Activated T-cell treated with anti-CD3 and anti-CD28 coated beads, Interleukin-2, amount 50 U/mL, for 48 hours (primary cell): ENCODE data around the gene MICALL1.

Source experiments
- DNase-seq, 2 experiments: peaks; one replicate each; pipeline ENCODE4 v3.0.0-alpha.2; 2020

Gene MICALL1

DNA sequence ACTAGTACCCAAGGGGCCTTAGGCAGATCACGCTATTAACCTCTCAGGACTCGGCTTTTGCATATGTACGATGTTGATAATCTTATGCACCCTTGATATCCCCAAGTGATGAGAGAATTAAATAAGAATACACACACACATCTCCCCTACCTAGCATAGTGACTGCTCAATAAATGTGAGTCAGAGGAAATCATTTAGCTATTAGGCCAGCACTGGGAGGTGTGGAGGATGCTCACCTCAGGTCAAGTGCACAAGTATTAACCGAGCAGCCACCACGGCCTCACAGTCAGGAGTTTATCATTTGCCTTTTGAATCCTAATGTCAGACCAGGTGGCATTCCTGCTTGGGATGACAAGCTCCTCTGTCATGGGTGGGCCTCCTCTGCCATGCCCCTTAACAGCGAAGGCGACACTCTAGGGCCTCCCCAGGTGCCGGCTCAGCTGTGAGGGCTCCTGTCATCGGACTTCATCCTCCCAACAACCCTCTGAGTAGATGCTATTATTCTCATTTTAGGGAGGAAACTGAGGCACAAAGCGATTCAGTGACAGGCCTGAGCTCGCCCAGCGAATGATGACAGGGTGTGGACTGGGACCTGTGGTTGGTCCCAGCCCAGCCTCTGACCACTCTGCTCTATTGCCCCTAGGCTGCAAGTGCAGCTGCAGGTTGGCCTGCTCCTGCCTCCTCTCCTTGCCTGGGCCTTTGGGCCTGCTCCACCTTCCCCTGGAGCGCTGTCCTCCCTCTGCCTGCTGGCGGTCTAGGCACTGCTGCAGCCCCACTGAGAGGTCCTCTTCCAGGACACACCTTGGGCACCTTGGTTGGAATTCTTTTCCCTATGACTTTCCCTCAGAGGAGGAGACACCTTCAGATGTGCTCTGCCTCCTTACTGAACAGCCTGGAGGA, 83.3 kb downstream of the MICALL1 start:
- DNase-seq: no peak

DNA sequence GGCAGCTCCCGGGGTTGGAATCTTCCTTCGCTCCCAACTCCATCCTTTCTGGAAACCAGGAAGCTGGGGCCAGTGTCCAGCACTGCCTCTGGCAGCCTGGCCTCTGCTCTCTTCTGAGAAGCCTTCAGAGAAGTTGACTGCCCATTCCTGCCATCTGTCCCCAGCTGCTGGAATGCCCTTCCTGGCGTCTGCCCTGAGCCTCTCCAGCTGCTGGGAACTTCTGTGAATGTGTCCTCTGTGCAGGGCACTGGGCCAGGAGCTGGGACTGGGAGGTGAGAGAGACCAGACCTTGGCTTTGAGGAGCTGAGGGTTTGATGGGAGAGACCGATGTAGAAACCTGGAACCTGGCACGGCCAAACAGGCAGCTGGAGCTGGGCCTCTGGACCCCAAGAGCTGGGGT, 84.2 kb downstream of the MICALL1 start:
- no peak for DNase-seq

DNA sequence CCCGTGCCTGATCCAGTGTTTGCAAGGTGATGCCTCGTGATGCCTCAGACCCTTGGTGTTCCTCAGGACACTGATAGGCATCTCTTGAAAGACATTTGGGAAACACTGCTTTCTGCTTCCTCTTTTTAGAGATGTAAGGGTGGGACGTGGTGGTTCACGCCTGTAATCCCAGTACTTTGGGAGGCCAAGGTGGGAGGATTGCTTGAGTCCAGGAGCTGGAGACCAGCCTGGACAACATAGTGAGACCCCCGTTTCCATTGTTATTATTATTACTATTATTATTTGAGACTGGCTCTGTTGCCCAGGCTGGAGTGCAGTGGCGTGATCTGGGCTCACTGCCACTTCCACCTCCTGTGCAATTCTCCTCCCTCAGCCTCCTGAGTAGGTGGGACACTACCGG, 84.8 kb downstream of the MICALL1 start:
- no peak for DNase-seq

DNA sequence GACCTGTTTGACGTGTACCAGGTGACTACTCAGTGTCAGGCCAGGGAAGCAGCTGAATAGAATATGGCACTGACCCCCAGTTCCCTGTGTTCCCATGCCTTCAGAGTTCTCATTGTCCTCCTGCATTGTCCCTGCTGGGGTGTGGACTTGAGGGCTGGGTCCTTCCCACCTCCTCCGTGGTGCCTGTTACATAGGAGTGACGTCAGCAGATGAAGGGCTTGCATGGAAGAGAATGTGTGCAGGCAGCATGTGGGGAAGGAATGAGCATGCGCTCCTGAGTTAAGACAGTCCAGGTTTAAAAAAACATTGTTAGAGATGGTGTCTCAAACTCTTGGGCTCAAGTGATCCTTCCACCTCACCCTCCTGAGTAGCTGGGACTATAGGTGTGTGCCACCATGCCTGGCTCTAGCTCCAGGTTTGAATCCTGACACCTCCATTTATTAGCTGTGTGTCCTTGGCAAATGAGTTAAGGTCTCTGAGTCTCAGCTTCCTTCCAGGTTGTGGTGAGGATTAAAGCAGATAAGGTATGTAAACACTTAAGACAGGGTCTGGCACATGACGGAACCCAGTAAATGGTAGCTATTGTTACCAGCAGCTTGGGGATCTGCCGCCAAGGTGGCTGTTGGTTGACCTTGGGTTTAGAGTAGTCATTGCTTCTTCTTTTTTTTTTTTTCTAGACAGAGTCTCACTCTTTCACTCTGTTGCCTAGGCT, 85.8 kb downstream of the MICALL1 start:
- DNase-seq: no peak
